Activated gamma-delta T cell (primary cell): Measurements from ENCODE around the gene PKHD1.
"Not testable (repeated sequence)": the region's sequence is repeated elsewhere in the genome, so short reads cannot be mapped to it uniquely, and the experiment has no call there.

Source experiments
- DNase-seq: peaks from one replicate; lab custom pipeline; 2025; lab: John Stamatoyannopoulos, UW

Gene PKHD1

DNA sequence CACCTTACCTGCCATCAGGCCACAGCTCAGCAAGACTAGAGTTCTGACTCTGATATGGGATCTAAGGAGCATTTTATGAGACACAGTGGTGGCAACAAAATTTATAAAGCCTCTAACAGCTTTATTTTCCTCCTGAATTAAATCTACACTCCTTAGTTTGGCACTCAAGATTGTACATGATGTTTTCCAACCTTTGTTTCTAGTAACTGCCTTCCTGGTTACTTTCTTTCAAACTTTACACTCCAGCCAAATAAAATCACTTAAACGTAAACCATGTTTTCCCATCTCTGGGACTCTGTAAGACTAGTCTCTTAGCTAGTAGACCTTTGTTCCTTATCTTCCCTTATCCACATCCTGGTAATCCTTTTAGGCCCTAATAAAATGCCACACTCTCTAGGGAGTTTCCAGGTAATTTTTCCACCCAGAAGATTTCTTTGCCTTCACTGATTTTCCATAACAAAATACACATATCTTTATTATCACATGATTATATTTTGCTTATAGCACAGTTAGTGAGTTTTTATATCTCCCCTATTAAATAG, 92.1 kb downstream of the PKHD1 start:
- DNase-seq, result no peak

GRCh38 chr6:51992876-51993275, 94.5 kb downstream of the PKHD1 start:
- DNase-seq, result no peak

- no peak for DNase-seq
Observed at GRCh38 chr6:51989789-51990188, 97.6 kb downstream of the PKHD1 start.

DNA sequence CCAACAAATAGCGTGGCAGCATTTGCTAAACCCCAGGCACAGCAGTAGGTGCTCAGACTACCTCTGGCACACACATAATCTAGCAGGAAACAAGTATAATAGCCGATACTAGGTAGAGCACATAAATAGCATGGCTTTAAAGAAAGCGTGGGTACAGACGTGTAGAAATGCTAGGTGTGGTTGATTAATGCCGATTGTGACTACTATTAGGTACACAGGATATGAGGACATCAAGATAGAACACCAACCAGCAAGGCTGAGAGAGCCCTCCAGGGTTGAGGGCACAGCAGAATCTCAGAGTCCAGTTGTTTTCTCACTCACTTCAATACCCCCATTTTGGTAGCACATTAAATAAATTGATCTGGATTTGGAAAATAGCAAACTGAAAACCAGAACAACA, 100.5 kb downstream of the PKHD1 start:
- no peak for DNase-seq

DNA sequence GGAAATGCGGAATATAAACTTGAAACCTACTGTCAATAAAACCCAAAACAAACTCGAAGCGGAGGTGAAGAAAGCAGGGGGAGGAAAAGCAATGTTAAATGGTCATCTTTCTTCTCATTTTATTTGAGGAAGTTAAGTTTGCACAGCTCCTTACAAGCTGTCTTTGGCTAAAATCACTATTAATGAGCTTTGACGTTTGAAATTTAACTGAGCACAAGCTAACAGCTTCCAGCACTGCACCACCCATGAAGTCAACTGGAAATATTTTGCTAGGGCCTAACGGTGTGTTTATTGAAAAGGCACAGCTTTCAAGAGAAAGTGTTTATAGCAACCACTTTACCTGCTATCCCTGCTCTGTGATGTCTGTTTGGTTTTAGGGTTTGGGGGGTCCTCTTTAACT, 103.8 kb downstream of the PKHD1 start:
- no peak for DNase-seq

DNA sequence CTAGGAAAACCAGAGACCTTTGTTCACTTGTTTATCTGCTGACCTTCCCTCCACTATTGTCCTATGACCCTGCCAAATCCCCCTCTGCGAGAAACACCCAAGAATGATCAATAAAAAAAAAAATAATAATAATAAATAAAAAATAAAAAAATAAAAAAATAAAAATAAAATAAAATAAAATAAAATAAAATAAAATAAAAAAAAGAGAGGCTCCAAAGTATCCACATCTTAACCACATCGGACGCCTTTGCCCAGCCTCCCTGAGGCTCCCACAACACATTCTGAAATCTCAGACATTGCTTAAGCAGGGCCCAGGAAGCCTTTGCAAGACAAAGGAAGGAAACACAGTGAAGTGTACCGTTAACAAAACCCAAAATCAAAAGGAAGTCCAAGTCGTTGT, 104.7 kb downstream of the PKHD1 start:
- not testable (repeated sequence) for DNase-seq

GRCh38 chr6:51976374-51976773, 111.0 kb downstream of the PKHD1 start:
- DNase-seq, result no peak

- DNase-seq, result no peak
Observed at GRCh38 chr6:51972659-51973058, 114.8 kb downstream of the PKHD1 start.

DNA sequence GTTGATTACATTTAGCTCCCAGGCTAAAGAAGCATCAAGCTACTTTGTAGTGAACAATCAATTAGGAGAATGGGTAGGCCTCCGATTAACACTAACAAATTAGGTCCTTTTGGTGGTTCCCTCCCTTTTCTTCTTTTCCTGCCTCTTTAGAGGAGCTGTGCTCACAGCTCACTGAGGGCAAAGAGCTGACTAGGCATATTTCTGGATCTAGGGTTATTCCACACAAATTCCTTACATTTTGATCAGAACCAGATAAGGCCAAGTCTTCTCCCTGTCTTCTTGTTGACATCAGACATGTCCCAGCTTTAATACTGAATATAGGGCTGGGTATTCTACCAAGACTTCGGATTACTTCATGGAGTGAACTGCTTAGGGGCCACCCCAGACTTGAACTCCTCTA, 119.1 kb downstream of the PKHD1 start:
- DNase-seq, result no peak

DNA sequence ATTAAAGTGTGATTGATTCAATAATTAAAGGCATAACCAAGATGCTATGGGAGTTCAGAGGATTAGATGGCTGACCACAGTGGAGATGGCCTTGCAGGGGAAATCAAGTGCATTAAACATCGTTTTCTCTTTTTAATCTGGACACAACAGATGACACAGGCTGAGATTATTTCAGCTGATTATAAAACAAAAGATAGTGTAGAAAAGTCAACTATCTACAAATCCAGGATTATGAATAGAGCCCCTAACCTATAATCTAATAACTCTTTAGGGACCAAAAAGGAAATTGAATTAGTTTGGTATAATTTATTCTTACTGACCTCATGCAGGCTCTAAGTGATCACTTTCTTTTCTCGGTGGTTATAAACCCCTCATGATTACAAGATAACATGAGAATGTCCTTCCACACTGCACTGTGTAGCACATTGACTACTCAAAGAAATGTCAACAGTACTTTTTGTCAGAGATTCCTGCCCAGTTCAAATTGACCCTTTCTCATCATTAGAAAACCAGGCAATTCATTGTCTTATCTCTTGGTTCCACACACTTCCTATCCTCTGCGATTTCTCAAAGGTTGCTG, 122.1 kb downstream of the PKHD1 start:
- no peak for DNase-seq

DNA sequence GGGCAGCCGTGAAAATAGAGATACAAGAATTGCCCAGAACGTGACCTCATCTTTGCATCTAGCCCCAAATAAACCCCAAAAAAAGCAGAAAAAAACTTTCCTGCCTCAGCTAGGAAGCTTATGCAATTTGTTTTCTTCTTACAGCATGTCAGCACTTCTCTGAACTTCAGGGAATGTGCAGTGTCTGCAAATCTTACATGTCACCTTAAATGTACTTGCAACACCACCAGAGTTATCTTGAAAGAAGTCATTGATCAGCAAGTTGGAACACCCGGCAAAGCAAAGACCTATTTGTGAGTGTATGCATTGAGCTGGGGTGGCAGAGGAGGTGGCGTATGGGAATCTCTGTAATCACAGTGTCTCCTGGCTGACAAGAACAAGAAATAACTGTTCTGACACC, 123.4 kb downstream of the PKHD1 start:
- DNase-seq, result no peak

GRCh38 chr6:51962354-51962753, 125.1 kb downstream of the PKHD1 start:
- no peak for DNase-seq

- DNase-seq, result no peak
Observed at GRCh38 chr6:51960419-51960818, 127.0 kb downstream of the PKHD1 start.

DNA sequence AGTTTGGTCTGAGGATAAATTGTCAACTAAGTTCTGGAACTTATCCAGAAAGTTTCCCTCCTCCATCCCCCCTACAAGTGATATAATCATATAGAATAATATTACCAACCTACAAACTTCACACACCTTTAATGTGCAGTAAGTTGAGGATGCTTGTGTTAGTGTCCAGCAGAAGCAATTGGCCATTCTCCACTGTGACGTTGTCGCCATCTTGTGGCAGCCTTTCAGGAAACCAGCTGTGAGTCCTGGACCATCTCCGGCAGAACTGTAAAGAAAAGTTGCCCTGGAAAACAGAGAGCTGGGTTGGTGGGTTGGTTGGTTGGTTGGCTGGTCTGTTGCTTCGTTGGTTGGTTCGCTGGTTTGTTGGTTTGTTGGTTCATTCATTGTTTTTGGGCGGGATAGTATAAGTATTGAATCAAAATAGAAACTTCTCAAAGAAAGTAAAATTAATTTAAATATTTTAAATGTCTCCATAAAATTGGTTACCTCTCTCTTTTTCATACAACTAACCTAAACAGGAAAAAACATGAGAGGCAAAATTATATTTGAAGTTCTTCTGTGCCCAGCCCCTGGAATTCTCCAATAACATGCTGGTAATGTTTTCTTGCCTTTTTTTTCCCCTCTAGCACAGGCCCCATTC, 127.5 kb downstream of the PKHD1 start:
- DNase-seq, result no peak

GRCh38 chr6:51954681-51955080, 132.7 kb downstream of the PKHD1 start:
- DNase-seq, result no peak

DNA sequence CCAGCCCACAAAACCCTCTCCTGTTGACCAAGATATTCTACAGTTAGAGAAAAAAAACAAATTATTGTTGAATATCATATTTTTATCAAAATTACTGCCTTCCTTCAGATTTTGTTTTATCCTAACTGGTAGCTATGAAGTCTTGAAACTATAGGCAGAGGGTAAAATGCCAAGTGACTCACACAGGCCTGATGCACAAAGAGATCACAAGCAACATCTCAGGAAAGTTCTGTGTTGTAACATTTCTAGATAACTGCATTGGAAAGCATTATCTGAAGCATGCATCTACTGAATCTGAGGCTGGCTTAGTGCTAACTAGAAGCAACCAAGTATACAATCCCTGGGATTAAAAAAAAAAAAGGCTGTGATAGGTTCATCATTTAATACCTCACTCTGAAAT, 134.2 kb downstream of the PKHD1 start:
- DNase-seq, result no peak

DNA sequence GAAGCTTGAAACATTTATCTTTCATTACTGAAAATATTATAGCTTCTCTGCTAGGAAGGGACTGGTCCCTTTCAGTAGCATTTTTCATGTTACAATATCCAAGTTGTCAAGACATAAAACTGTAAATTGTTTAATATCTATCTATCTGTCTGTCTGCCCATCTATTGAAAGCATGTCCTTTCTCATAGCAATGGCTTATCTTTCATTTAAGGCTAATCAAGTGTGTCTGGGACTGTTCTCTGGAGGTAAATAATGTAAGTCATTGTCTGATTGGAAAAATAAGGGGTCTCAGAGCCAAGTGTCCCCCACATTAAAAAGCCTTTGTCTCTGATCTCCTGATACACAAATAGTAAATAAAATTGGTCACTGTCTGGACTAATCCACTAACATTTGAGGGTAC, 135.5 kb downstream of the PKHD1 start:
- DNase-seq, result no peak

DNA sequence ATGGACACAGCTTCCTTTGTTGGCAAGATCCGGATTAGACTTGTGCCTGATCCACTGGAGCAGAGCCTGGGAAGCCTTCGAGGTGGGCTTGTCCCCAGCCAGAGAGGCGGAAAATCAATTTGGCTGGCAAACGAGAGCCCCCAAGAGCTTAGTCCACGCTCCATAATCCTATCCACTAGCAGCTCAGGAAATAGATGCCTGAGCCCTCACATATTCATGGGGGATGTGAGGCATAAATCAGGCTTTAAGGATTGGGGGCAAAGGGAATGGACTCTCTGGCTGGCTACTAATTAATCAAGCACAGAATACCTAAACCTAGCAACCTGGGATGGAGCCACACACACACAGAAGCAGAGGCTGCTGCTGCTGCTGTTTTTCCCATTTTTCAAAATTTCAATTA, 137.9 kb downstream of the PKHD1 start:
- DNase-seq, result no peak

- DNase-seq, result not testable (repeated sequence)
Observed at GRCh38 chr6:51939695-51940094, 147.7 kb downstream of the PKHD1 start.

DNA sequence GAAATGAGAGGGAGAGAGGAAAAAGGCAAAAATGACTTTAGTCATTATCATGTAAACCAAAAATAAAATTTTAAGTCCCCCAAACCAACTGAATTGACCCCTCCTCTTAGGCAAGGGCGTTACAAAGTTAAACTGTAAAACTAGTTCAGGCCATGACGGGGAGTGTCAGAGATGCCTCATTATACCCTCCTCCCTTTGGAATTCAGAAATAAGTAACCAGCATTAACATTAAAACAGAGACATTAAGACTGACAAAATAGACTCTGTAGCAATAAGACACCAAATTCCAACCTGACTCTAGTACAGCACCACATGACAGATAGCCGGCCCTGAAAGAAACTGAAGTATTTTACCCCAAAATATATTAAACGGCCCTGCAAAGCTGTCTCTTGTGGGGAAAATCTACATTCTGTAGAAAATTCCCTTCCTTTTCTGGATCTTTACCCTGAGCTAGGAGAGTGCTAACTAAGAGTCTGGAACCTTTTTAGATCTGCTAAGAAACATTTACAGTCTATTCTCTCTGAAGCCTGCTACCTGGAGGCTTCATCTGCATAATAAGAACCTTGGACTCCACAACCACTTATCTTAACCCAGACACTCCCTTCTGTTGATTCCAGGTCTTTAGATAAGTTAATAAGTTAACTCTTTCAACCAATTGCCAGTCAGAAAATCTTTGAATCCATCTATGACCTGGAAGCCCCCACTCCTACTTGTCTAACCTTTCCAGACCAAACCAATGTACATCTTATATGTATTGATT, 150.7 kb downstream of the PKHD1 start:
- no peak for DNase-seq

- DNase-seq, result no peak
Observed at GRCh38 chr6:51934098-51934497, 153.3 kb downstream of the PKHD1 start.

DNA sequence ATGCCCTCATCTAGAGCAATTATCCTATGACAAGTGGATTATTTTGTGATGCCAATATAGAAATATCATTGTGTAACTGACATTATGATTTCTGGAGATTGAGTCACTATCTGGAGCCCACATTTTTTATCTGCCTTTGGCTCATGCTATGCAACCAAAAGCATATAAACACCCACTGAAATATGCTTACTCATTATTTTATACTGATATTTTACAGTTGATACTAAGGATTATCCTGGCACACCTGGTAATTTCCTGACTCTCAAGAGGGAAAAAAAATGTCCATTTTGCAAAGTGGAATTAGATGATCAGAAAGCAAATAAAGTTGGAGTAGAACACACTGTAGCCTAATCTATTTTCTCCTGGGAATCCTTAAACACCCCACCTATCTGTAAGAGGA, 154.5 kb downstream of the PKHD1 start:
- DNase-seq, result no peak

DNA sequence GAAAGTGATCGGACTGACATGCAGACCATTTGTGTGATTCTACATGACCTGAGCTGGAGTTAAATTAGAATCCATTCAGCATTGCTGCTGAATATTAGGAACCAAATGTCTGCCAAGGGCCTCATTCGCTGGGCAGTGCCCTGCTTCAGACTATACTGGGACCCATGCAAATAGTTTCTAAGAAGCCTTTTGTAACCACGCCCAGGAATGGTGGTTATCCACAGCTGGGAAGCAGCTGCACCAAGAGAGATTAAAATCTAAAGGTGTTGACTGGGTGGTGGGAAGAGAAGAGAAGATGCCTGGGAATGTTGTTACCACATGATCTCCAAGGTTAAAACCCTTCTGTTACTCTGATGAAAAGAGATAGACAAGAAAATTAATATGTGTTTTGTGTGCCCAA, 156.8 kb downstream of the PKHD1 start:
- DNase-seq, result no peak
